ENCODE measurements around the gene ERG.

Gene ERG

GRCh38 chr21:38337793-38338192, 160.5 kb downstream of the ERG start:
- DNase-seq (ENCODE audit: low spot score) (no peak), FAIRE-seq (no peak)

GRCh38 chr21:38334866-38335265, 163.4 kb downstream of the ERG start:
- no peak for FAIRE-seq
- no peak for DNase-seq (ENCODE audit: low spot score)

- DNase-seq (ENCODE audit: low spot score), result no peak
- no peak for FAIRE-seq
Observed at GRCh38 chr21:38333301-38334272, 164.7 kb downstream of the ERG start.

GRCh38 chr21:38330666-38331065, 167.6 kb downstream of the ERG start:
- no peak for DNase-seq (ENCODE audit: low spot score)
- FAIRE-seq, result no peak
